NCI-H69 (cell line): Measurements from ENCODE around the gene BUB1B.
A peak's percentile ranks its signal among the peaks of the same experiment; 100 is the strongest.
"Not testable (repeated sequence)": the region's sequence is repeated elsewhere in the genome, so short reads cannot be mapped to it uniquely, and the experiment has no call there.

Experiments
- DNase-seq: peaks from one replicate; lab custom pipeline; 2025; lab: John Stamatoyannopoulos, UW

Gene BUB1B

GRCh38 chr15:40135846-40136450 is 24.9 kb upstream of the BUB1B start:
- not testable (repeated sequence) for DNase-seq

GRCh38 chr15:40136470-40137302 is 24.2 kb upstream of the BUB1B start:
- DNase-seq: no peak

- DNase-seq: no peak
These were observed 23.3 kb upstream of the BUB1B start for GRCh38 chr15:40137303-40138200.

- not testable (repeated sequence) for DNase-seq
These were observed 22.7 kb upstream of the BUB1B start for GRCh38 chr15:40138201-40138570.

- DNase-seq: no peak
These were observed 18.4 kb upstream of the BUB1B start for GRCh38 chr15:40142428-40142827.

GRCh38 chr15:40146037-40146436 is 14.8 kb upstream of the BUB1B start:
- no peak for DNase-seq

- DNase-seq: no peak
These were observed 11.5 kb upstream of the BUB1B start for GRCh38 chr15:40149339-40149738.

- peak; percentile 90 for DNase-seq
These were observed 10.5 kb upstream of the BUB1B start for GRCh38 chr15:40150163-40150925.

- DNase-seq: no peak
These were observed 9.4 kb upstream of the BUB1B start for GRCh38 chr15:40151499-40151898.

- no peak for DNase-seq
These were observed 8.9 kb upstream of the BUB1B start for GRCh38 chr15:40151991-40152390.

GRCh38 chr15:40154821-40155220 is 6.0 kb upstream of the BUB1B start:
- DNase-seq: not testable (repeated sequence)

- peak; percentile 22 for DNase-seq
These were observed 5.5 kb upstream of the BUB1B start for GRCh38 chr15:40155270-40155910.

- no peak for DNase-seq
These were observed 3.0 kb upstream of the BUB1B start for GRCh38 chr15:40157778-40158447.

GRCh38 chr15:40160021-40160420 is 848 bp upstream of the BUB1B start:
- DNase-seq: no peak

- DNase-seq: peak; percentile 37
These were observed 973 bp downstream of the BUB1B start for GRCh38 chr15:40161693-40162391.

- no peak for DNase-seq
These were observed 1.7 kb downstream of the BUB1B start for GRCh38 chr15:40162552-40162951.

GRCh38 chr15:40163657-40164416 is 3.0 kb downstream of the BUB1B start:
- DNase-seq: no peak

GRCh38 chr15:40167374-40167773 is 6.5 kb downstream of the BUB1B start:
- not testable (repeated sequence) for DNase-seq

GRCh38 chr15:40175160-40175559 is 14.3 kb downstream of the BUB1B start:
- DNase-seq: no peak
